Measurements from ENCODE around the gene CHCHD3. TPM values are rescaled to one million over a fixed set of nuclear protein-coding genes. Genes with fewer than 3 reads are reported as not detected.
A peak's percentile ranks its signal among the peaks of the same experiment; 100 is the strongest.

The CHCHD3 gene
- total RNA-seq, 6 experiments from 2014 or later, result 51.3 to 70.0 (median 65.7) TPM

GRCh38 chr7:132750096-132750495 lies 331.8 kb downstream of the CHCHD3 start:
- no peak for DNase-seq
- peaks cover 28% of the 10 kb centered on the region for H3K27me3 Mint-ChIP-seq (ENCODE audit: insufficient read depth)
- no peak for TF ChIP-seq CTCF (IDR thresholded peaks at IDR 0.05)
- H3K27ac Mint-ChIP-seq, result no peak overlapping the region
- no peak overlapping the region for H3K4me3 Mint-ChIP-seq
- H3K4me1 Mint-ChIP-seq (ENCODE audit: low read depth), result peaks cover 16% of the 10 kb centered on the region
- H3K9me3 Mint-ChIP-seq, result peaks cover 8% of the 10 kb centered on the region; the same call in 1 of the 2 replicates
- H3K36me3 Mint-ChIP-seq (ENCODE audit: low read depth), result peaks cover 14% of the 10 kb centered on the region; the same call in 1 of the 2 replicates

- Mint-ChIP-seq H3K4me1 (ENCODE audit: low read depth) (peaks cover 27% of the 10 kb centered on the region), H3K27ac (no peak overlapping the region), H3K36me3 (ENCODE audit: low read depth) (peaks cover 30% of the 10 kb centered on the region), H3K9me3 (peaks cover 31% of the 10 kb centered on the region), H3K4me3 (no peak overlapping the region), H3K27me3 (ENCODE audit: insufficient read depth) (peaks cover 17% of the 10 kb centered on the region)
- no peak for TF ChIP-seq CTCF (IDR thresholded peaks at IDR 0.05)
- DNase-seq, result no peak
Measured at GRCh38 chr7:132745510-132745909, 336.4 kb downstream of the CHCHD3 start.

GRCh38 chr7:132743974-132744373 lies 337.9 kb downstream of the CHCHD3 start:
- peaks cover 42% of the 10 kb centered on the region for H3K4me1 Mint-ChIP-seq (ENCODE audit: low read depth)
- H3K36me3 Mint-ChIP-seq (ENCODE audit: low read depth), result peaks cover 30% of the 10 kb centered on the region
- no peak overlapping the region for H3K4me3 Mint-ChIP-seq
- DNase-seq, result no peak
- no peak overlapping the region for H3K27ac Mint-ChIP-seq
- TF ChIP-seq CTCF (IDR thresholded peaks at IDR 0.05), result no peak
- peaks cover 6% of the 10 kb centered on the region for H3K27me3 Mint-ChIP-seq (ENCODE audit: insufficient read depth)
- H3K9me3 Mint-ChIP-seq, result peaks cover 31% of the 10 kb centered on the region

- 0 out of 2 replicates have a peak overlapping the region, but pooled peaks have one; percentile 18 for H3K4me3 Mint-ChIP-seq
- no peak for TF ChIP-seq CTCF (IDR thresholded peaks at IDR 0.05)
- peak; percentile 86 for DNase-seq
- peaks cover 24% of the 10 kb centered on the region for H3K36me3 Mint-ChIP-seq (ENCODE audit: low read depth)
- peaks cover 5% of the 10 kb centered on the region for H3K27me3 Mint-ChIP-seq (ENCODE audit: insufficient read depth)
- H3K27ac Mint-ChIP-seq, result peak overlapping the region; percentile 71
- peaks cover 59% of the 10 kb centered on the region for H3K4me1 Mint-ChIP-seq (ENCODE audit: low read depth)
- peaks cover 27% of the 10 kb centered on the region for H3K9me3 Mint-ChIP-seq
Measured at GRCh38 chr7:132742189-132742612, 339.7 kb downstream of the CHCHD3 start.

GRCh38 chr7:132740176-132740575 lies 341.7 kb downstream of the CHCHD3 start:
- Mint-ChIP-seq H3K27ac (no peak overlapping the region), H3K4me3 (no peak overlapping the region), H3K4me1 (ENCODE audit: low read depth) (peaks cover 56% of the 10 kb centered on the region), H3K36me3 (ENCODE audit: low read depth) (peaks cover 16% of the 10 kb centered on the region), H3K9me3 (peaks cover 23% of the 10 kb centered on the region), H3K27me3 (ENCODE audit: insufficient read depth) (peaks cover 2% of the 10 kb centered on the region)
- TF ChIP-seq CTCF (IDR thresholded peaks at IDR 0.05), result no peak
- DNase-seq, result no peak

Measured in HFFc6 (cell line).